ENCODE data around the gene CASQ2. TPM values are rescaled to one million over a fixed set of nuclear protein-coding genes. Genes with fewer than 3 reads are reported as not detected.

The CASQ2 gene
- total RNA-seq, 1 donor from 2014 or later = not detected

DNA sequence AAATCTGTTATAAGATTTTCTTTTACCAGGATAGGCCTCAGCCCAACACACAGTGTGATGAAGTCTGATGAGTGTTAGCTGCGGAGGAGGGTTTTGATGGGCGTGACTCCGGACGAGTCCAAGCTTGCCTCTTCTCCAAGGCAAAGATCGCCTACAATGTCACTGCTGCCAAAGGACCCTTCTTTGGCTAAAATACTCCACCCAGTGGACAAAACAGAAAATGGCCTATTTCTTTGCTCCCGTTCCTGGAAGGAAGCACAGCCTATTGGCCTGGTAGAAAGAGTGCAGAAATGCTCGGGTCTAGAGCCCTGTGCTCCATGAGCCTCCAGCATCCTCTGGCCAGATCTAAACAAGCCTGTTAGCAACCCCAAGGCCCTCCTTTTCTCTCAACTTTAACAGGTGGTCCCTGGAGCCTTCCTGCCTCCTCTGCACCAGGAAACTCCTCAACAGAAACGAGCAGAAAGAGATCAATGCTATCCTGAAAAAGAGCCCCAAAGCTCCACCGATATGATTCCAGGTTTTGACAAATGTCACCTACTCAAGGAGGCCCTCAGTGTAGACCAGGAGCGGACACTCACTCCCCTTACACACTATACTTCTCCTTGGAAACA is 3.4 kb upstream of the CASQ2 start:
- Mint-ChIP-seq H3K4me1 (peaks cover 2% of the 10 kb centered on the region), H3K27ac (no peak overlapping the region), H3K4me3 (no peak overlapping the region), H3K27me3 (ENCODE audit: insufficient read depth, low read depth) (peaks cover 3% of the 10 kb centered on the region), H3K9me3 (no peaks in the 10 kb centered on the region), H3K36me3 (no peaks in the 10 kb centered on the region)
- Histone ChIP-seq H3K9ac (no peak overlapping the region), H3F3A (ENCODE audit: low read depth) (no peaks in the 10 kb centered on the region), H3K27ac (no peak overlapping the region), H3K36me3 (no peaks in the 10 kb centered on the region), H3K4me3 (peak overlapping the region; percentile 21), H3K4me1 (no peaks in the 10 kb centered on the region), H4K20me1 (ENCODE audit: low read depth) (no peaks in the 10 kb centered on the region), H3K79me2 (ENCODE audit: low read depth) (no peaks in the 10 kb centered on the region), H3K4me2 (peak overlapping the region; percentile 67), H3K27me3 (no peaks in the 10 kb centered on the region), H2AFZ (replicated peaks) (peak overlapping the region; percentile 77), H3K9me3 (ENCODE audit: low read depth) (no peaks in the 10 kb centered on the region)
- TF ChIP-seq EZH2 (IDR thresholded peaks at IDR 0.05) (no peak), CTCF (IDR thresholded peaks at IDR 0.05) (peak; percentile 84)
- DNase-seq (ENCODE audit: low spot score) = peak; percentile 86

DNA sequence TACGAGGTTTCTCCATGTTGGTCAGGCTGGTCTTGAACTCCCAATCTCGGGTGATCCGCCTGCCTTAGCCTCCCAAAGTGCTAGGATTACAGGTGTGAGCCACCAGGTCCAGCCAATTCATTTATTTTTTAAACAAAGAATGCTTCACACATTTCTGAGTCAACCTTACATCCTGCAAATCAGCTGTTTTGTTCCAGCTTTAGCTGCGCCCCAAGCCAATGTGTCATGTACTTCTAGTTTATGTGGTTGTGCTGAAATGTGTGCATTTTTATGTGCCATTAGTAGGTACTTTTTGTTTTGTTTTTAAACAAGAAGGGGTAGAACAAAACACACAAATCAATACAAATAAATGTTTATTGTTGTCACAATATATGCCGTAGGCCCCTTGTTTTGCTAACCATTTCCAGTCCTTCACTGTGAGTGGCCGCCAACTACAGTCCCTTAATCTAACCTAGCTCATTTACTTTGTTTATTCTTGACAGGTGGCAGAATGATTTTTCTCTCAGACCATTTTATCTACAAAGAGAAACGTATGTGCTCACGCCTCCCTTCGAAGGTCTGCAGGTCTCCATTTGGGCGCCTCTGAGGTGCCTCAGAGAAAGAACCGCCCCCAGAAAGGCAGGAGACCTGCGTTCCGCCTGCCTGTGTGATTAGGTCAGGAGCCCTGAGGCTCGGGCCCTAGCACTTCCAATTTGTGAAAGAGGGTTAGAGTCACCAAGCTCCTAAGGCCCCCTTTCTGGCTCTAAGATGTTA is 2.8 kb upstream of the CASQ2 start:
- Mint-ChIP-seq H3K27ac (no peak overlapping the region), H3K36me3 (no peaks in the 10 kb centered on the region), H3K4me3 (no peak overlapping the region), H3K27me3 (ENCODE audit: insufficient read depth, low read depth) (peaks cover 3% of the 10 kb centered on the region), H3K4me1 (peaks cover 5% of the 10 kb centered on the region), H3K9me3 (no peaks in the 10 kb centered on the region)
- no peaks in the 10 kb centered on the region for H3K27me3 ChIP-seq
- H3F3A ChIP-seq (ENCODE audit: low read depth) = no peaks in the 10 kb centered on the region
- peak overlapping the region; percentile 21 for H3K4me3 ChIP-seq
- no peak overlapping the region for H3K27ac ChIP-seq
- H3K9ac ChIP-seq = no peak overlapping the region
- H3K4me2 ChIP-seq = peak overlapping the region; percentile 67
- no peaks in the 10 kb centered on the region for H3K36me3 ChIP-seq
- no peaks in the 10 kb centered on the region for H3K4me1 ChIP-seq
- H2AFZ ChIP-seq (replicated peaks) = peak overlapping the region; percentile 77
- H3K79me2 ChIP-seq (ENCODE audit: low read depth) = no peaks in the 10 kb centered on the region
- DNase-seq (ENCODE audit: low spot score) = no peak
- TF ChIP-seq CTCF (IDR thresholded peaks at IDR 0.05) = no peak
- no peak for TF ChIP-seq EZH2phosphoT487 (IDR thresholded peaks at IDR 0.05)
- TF ChIP-seq EZH2 (IDR thresholded peaks at IDR 0.05) = no peak
- no peaks in the 10 kb centered on the region for H4K20me1 ChIP-seq (ENCODE audit: low read depth)
- H3K9me3 ChIP-seq (ENCODE audit: low read depth) = no peaks in the 10 kb centered on the region

DNA sequence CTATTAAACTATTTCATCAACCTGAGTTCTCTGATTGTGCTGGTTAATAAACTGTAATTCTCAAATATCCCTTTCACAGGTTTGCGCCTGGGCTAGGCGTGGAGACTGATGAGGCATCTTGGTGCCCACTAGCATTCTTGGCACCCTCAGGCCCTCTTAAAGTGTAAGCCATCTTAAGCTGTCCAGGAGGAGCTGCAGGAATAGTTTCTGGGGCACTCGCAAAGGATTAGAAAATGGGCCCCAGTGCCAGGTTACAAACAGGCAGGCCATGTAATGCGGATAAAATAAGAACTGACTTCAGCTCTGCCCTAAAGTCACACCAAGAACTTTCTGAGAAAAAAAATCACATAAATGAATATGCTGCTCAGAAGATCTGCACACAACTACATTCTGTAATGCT is 1.1 kb downstream of the CASQ2 start:
- H3K9me3 ChIP-seq (ENCODE audit: low read depth) = no peaks in the 10 kb centered on the region
- no peaks in the 10 kb centered on the region for H3F3A ChIP-seq (ENCODE audit: low read depth)
- H3K27ac ChIP-seq = no peak overlapping the region
- no peak for TF ChIP-seq EZH2phosphoT487 (IDR thresholded peaks at IDR 0.05)
- TF ChIP-seq EZH2 (IDR thresholded peaks at IDR 0.05) = no peak
- no peak overlapping the region for H3K4me3 ChIP-seq
- H3K9ac ChIP-seq = no peak overlapping the region
- no peaks in the 10 kb centered on the region for H4K20me1 ChIP-seq (ENCODE audit: low read depth)
- Mint-ChIP-seq H3K27ac (no peak overlapping the region), H3K4me3 (no peak overlapping the region), H3K27me3 (ENCODE audit: insufficient read depth, low read depth) (no peaks in the 10 kb centered on the region), H3K36me3 (no peaks in the 10 kb centered on the region), H3K4me1 (peaks cover 16% of the 10 kb centered on the region), H3K9me3 (no peaks in the 10 kb centered on the region)
- no peaks in the 10 kb centered on the region for H3K36me3 ChIP-seq
- H3K4me2 ChIP-seq = no peak overlapping the region
- no peaks in the 10 kb centered on the region for H3K79me2 ChIP-seq (ENCODE audit: low read depth)
- H3K4me1 ChIP-seq = no peaks in the 10 kb centered on the region
- no peak for DNase-seq (ENCODE audit: low spot score)
- no peak overlapping the region for H2AFZ ChIP-seq (replicated peaks)
- no peaks in the 10 kb centered on the region for H3K27me3 ChIP-seq

DNA sequence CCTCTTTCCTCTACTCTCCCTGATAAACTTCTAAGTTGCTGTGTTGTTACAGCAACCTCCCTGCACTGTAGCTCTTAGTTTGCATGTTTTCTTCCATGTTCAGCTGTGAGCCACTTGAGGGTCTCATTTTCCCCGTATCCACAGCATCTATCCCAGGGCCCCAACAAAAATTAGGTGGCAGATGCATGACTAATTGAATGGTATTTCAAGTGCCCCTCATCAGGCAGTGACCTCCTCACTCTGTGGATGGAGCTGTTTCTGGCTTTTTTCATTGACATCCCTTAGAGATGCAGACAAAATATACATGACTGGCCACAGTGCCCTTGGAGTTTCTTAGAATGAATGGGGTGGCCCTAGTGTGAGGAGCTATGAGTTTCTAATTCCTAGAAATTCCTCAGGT is 3.4 kb downstream of the CASQ2 start:
- Histone ChIP-seq H3K27ac (no peak overlapping the region), H3K79me2 (ENCODE audit: low read depth) (no peaks in the 10 kb centered on the region), H3K36me3 (no peaks in the 10 kb centered on the region), H3K9me3 (ENCODE audit: low read depth) (no peaks in the 10 kb centered on the region), H3K27me3 (no peaks in the 10 kb centered on the region), H3K4me3 (no peak overlapping the region), H3K9ac (no peak overlapping the region), H2AFZ (replicated peaks) (no peak overlapping the region), H3K4me2 (no peak overlapping the region), H3K4me1 (no peaks in the 10 kb centered on the region), H3F3A (ENCODE audit: low read depth) (no peaks in the 10 kb centered on the region), H4K20me1 (ENCODE audit: low read depth) (no peaks in the 10 kb centered on the region)
- Mint-ChIP-seq H3K27me3 (ENCODE audit: insufficient read depth, low read depth) (no peaks in the 10 kb centered on the region), H3K36me3 (no peaks in the 10 kb centered on the region), H3K9me3 (no peaks in the 10 kb centered on the region), H3K27ac (no peak overlapping the region), H3K4me3 (no peak overlapping the region), H3K4me1 (peaks cover 16% of the 10 kb centered on the region)
- no peak for DNase-seq (ENCODE audit: low spot score)
- TF ChIP-seq EZH2phosphoT487 (IDR thresholded peaks at IDR 0.05) (no peak), EZH2 (IDR thresholded peaks at IDR 0.05) (no peak), CTCF (IDR thresholded peaks at IDR 0.05) (no peak)
